ENCODE results near the gene MTHFSD.

Gene MTHFSD

GRCh38 chr16:86508028-86508946 is 46.7 kb downstream of the MTHFSD start:
- H3K9me3 Mint-ChIP-seq: no peaks in the 10 kb centered on the region
- H3K27me3 Mint-ChIP-seq: peaks cover 95% of the 10 kb centered on the region
- intact Hi-C loops (cut with micrococcal nuclease): no loop called here
- no peaks in the 10 kb centered on the region for H3K36me3 Mint-ChIP-seq (ENCODE audit: low read depth)
- no peak overlapping the region for H3K27ac Mint-ChIP-seq
- H3K4me1 Mint-ChIP-seq (ENCODE audit: low read depth): peaks cover 24% of the 10 kb centered on the region
- no peak overlapping the region for H3K4me3 Mint-ChIP-seq

GRCh38 chr16:86507173-86508027 is 47.6 kb downstream of the MTHFSD start:
- intact Hi-C loops (cut with micrococcal nuclease): no loop called here
- H3K27ac Mint-ChIP-seq: no peak overlapping the region
- no peak overlapping the region for H3K4me3 Mint-ChIP-seq
- H3K9me3 Mint-ChIP-seq: no peaks in the 10 kb centered on the region
- H3K36me3 Mint-ChIP-seq (ENCODE audit: low read depth): no peaks in the 10 kb centered on the region
- H3K27me3 Mint-ChIP-seq: peaks cover 95% of the 10 kb centered on the region
- H3K4me1 Mint-ChIP-seq (ENCODE audit: low read depth): peaks cover 24% of the 10 kb centered on the region

- Mint-ChIP-seq H3K4me1 (ENCODE audit: low read depth) (peaks cover 24% of the 10 kb centered on the region), H3K27ac (no peak overlapping the region), H3K4me3 (no peak overlapping the region), H3K27me3 (peaks cover 94% of the 10 kb centered on the region), H3K36me3 (ENCODE audit: low read depth) (no peaks in the 10 kb centered on the region), H3K9me3 (no peaks in the 10 kb centered on the region)
- intact Hi-C loops (cut with micrococcal nuclease): no loop called here
Observed at GRCh38 chr16:86505899-86506864, 48.9 kb downstream of the MTHFSD start.

GRCh38 chr16:86505185-86505898 is 49.7 kb downstream of the MTHFSD start:
- no peaks in the 10 kb centered on the region for H3K36me3 Mint-ChIP-seq (ENCODE audit: low read depth)
- peaks cover 95% of the 10 kb centered on the region for H3K27me3 Mint-ChIP-seq
- H3K27ac Mint-ChIP-seq: no peak overlapping the region
- intact Hi-C loops (cut with micrococcal nuclease): no loop called here
- no peak overlapping the region for H3K4me3 Mint-ChIP-seq
- no peaks in the 10 kb centered on the region for H3K9me3 Mint-ChIP-seq
- H3K4me1 Mint-ChIP-seq (ENCODE audit: low read depth): peaks cover 24% of the 10 kb centered on the region

GRCh38 chr16:86504315-86505184 is 50.5 kb downstream of the MTHFSD start:
- Mint-ChIP-seq H3K27me3 (peaks cover 97% of the 10 kb centered on the region), H3K27ac (no peak overlapping the region), H3K36me3 (ENCODE audit: low read depth) (no peaks in the 10 kb centered on the region), H3K9me3 (no peaks in the 10 kb centered on the region), H3K4me3 (no peak overlapping the region), H3K4me1 (ENCODE audit: low read depth) (peaks cover 24% of the 10 kb centered on the region)
- intact Hi-C loops (cut with micrococcal nuclease): no loop called here

DNA sequence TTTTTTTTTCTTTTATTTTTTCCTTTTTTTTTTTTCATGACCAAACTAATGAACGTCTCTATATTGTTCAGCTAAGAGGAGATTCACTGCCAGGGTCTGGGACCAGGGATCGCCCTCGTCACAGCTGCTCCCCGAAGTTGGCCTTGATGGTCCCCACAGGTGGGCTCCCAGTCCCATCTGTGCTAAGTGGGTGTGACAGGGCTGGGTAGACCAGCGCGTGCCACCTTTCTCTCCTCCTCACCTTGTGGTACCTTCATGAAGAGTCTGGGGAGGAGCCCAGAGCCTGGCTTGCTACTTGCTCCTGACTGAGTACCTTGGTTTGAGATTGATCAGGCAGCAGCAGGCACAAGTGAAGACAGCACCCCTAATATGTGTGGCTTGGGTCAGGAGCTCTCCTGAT is 51.2 kb downstream of the MTHFSD start:
- intact Hi-C loops (cut with micrococcal nuclease): no loop called here
- Mint-ChIP-seq H3K9me3 (no peaks in the 10 kb centered on the region), H3K4me3 (no peak overlapping the region), H3K36me3 (ENCODE audit: low read depth) (no peaks in the 10 kb centered on the region), H3K27ac (no peak overlapping the region), H3K27me3 (peaks cover 96% of the 10 kb centered on the region), H3K4me1 (ENCODE audit: low read depth) (peaks cover 18% of the 10 kb centered on the region)

DNA sequence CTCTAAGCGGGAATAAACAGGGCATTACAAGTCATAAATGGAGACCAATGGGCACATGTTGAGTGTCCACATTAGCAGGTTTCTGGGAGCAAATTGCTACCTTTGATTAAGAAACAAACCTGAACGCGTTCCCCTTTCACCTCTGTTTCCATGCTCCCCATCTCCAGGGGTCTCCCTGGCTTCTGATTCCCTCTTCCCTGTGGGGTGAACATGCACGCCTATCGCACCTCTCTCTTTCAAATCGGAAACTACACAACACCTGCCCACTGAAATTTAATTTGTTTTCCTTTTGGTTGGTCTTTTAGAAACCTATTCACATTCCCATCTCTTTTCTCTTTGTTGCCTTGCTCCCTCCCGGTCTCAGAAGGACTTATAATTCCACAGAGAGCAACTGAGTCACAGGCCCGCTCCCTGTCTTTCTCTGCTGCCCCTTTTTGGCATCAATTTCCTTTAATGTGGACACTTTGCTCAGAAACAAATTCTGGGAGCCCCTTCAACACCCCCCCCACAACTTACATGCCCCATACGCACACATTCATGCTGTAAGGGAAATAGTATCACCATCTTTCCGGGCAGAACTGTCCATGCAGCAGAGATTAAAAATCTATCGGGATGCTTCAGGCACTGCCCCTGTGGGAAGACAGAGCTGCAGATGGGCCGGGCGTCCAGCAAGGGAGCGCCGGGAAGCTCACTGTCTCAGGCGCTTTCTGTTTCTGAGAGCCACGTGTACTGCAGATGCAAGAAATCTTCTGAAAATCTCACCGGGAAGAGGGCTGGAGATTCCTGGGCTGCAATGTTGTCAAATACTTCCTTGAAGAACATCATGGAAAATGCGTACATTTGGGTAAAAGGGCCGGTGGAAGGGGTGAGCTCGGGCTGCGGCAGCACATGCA is 51.9 kb downstream of the MTHFSD start:
- intact Hi-C loops (cut with micrococcal nuclease): no loop called here
- Mint-ChIP-seq H3K4me3 (no peak overlapping the region), H3K4me1 (ENCODE audit: low read depth) (peaks cover 17% of the 10 kb centered on the region), H3K27me3 (peaks cover 94% of the 10 kb centered on the region), H3K9me3 (no peaks in the 10 kb centered on the region), H3K27ac (no peak overlapping the region), H3K36me3 (ENCODE audit: low read depth) (no peaks in the 10 kb centered on the region)

DNA sequence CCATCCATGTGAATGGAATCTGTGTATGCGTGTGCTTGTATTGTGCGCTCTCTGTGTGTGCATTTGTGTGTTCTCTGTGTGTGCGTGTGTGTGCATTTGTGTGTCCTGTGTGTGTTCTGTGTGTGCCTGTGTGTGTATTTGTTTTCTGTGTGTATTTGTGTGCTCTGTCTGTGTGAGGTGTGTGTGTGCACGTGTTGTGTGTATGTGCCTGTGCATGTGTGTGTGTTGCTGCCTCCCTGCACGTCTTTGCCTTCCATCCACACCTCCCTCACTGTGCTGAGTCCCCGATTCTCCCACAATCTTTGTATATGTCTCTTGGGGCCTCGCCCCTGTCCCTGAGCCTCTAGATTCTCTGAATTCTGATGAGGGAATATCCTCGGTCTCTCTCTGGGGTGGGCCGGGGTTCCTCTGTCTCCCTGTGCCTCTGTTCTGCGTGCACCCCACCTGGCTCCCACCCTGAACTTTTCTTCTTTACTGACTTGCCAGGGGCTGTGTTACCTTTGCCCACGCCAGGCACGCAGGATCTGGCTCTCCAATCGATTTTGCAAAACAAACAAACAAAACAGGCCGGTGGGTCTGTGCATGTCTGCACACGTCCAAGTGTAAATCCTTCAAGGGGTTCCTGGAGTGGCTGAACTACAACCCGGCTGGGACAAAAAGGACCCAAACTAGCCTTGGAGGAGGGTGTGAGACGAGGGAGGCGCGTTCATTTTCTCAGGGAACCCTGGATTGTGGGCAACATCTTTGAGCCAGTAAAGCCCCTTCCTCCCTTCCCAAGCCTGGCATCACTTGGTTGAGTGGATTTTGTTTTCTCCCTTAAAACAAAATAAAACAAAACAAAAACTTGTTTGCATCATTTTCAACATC is 52.8 kb downstream of the MTHFSD start:
- no peak overlapping the region for H3K4me3 Mint-ChIP-seq
- H3K27me3 Mint-ChIP-seq: peaks cover 90% of the 10 kb centered on the region
- no peaks in the 10 kb centered on the region for H3K36me3 Mint-ChIP-seq (ENCODE audit: low read depth)
- no peak overlapping the region for H3K27ac Mint-ChIP-seq
- intact Hi-C loops (cut with micrococcal nuclease): no loop called here
- H3K9me3 Mint-ChIP-seq: no peaks in the 10 kb centered on the region
- H3K4me1 Mint-ChIP-seq (ENCODE audit: low read depth): peaks cover 11% of the 10 kb centered on the region

DNA sequence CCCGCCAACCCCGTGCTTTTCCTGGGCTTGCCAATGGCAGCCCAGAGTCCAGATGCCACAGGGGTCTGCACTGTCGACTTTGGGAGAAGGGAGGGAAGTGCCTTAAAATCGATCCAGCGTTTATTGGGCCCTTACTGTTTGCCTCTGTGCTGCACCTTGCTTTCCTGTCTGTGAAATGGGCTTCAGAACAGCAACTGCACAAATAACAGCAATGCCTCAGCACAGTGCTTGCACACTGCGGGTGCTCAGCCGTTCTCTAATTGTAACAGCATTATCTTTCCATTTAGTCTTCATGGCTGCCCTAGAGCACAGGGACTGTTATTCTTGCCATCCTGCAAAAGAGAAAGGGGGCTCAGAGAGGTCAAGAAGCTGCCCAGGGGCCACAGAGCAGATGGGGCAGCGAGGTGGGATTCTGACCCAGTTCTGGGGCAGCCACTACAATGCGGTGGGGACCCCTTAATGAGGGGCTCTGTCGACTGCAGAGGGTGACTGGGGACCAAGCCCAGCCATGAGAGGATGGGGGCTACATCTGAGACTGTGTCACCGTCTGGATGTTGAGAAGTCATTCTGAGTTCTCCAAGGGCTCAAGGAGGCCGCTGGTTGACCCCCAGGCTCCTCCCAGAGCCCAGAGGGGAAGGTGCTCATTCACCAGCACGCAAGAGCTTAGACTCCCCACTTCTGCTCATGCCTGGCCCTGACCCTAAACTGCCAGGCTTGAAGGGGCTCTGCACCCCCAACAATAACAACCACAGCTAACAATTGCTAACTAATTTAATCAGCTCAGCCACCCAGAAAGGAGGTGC is 54.1 kb downstream of the MTHFSD start:
- H3K4me3 Mint-ChIP-seq: no peak overlapping the region

GRCh38 chr16:86499889-86500707 is 54.9 kb downstream of the MTHFSD start:
- peaks cover 2% of the 10 kb centered on the region for H3K4me1 Mint-ChIP-seq (ENCODE audit: low read depth)
- no peaks in the 10 kb centered on the region for H3K9me3 Mint-ChIP-seq
- no peak overlapping the region for H3K27ac Mint-ChIP-seq
- no peaks in the 10 kb centered on the region for H3K36me3 Mint-ChIP-seq (ENCODE audit: low read depth)
- no peak overlapping the region for H3K4me3 Mint-ChIP-seq
- intact Hi-C loops (cut with micrococcal nuclease): no loop called here
- peaks cover 92% of the 10 kb centered on the region for H3K27me3 Mint-ChIP-seq

More for the DNA sequence above, 54.1 kb downstream of the MTHFSD start:
- Mint-ChIP-seq H3K36me3 (ENCODE audit: low read depth) (no peaks in the 10 kb centered on the region), H3K27me3 (peaks cover 90% of the 10 kb centered on the region), H3K9me3 (no peaks in the 10 kb centered on the region), H3K27ac (no peak overlapping the region), H3K4me1 (ENCODE audit: low read depth) (peaks cover 8% of the 10 kb centered on the region)
- intact Hi-C loops (cut with micrococcal nuclease): no loop called here
